Stimulated activated effector memory CD8-positive, alpha-beta T cell treated with anti-CD3 and anti-CD28 coated beads, Interleukin-12 subunit alpha, Interleukin-12 subunit beta, amount 100 ng/mL, for 72 hours (primary cell): Measurements from ENCODE around the gene RBM33.

Experiments
- ATAC-seq: fragments of 150-1000 bp; cut with Tn5 transposase; 2 replicates; pipeline ENCODE4 v1.10.0; 2021
- DNase-seq, 2 donors: peaks; one replicate each; pipeline ENCODE4 v3.0.0; 2021 to 2022; ENCODE audit warnings: low spot score in 2 of 2
- H3K27ac Mint-ChIP-seq: one replicate; pipeline ENCODE4 v1.8.0; 2022; ENCODE audit warnings: mild to moderate bottlenecking, mixed read lengths
- H3K36me3 Mint-ChIP-seq: one replicate; pipeline ENCODE4 v1.8.0; 2022; ENCODE audit warnings: mild to moderate bottlenecking, mixed read lengths
- H3K4me1 Mint-ChIP-seq: one replicate; pipeline ENCODE4 v1.8.0; 2022; ENCODE audit warnings: mixed read lengths
- H3K4me3 Mint-ChIP-seq: one replicate; pipeline ENCODE4 v1.8.0; 2022; ENCODE audit warnings: mild to moderate bottlenecking, mixed read lengths
- H3K9me3 Mint-ChIP-seq: one replicate; pipeline ENCODE4 v1.8.0; 2022; ENCODE audit warnings: mixed read lengths

The RBM33 gene

GRCh38 chr7:155806096-155806871 is 161.8 kb downstream of the RBM33 start:
- Mint-ChIP-seq H3K9me3 (no peaks in the 10 kb centered on the region), H3K36me3 (no peaks in the 10 kb centered on the region), H3K27ac (no peak overlapping the region), H3K4me3 (peak overlapping the region; percentile 75), H3K4me1 (peaks cover 18% of the 10 kb centered on the region)
- DNase-seq (no peak), ATAC-seq (no peak)

GRCh38 chr7:155807065-155807671 is 162.7 kb downstream of the RBM33 start:
- no peak overlapping the region for H3K27ac Mint-ChIP-seq
- DNase-seq (no peak), ATAC-seq (no peak)
- H3K36me3 Mint-ChIP-seq = no peaks in the 10 kb centered on the region
- peaks cover 26% of the 10 kb centered on the region for H3K4me1 Mint-ChIP-seq
- no peak overlapping the region for H3K4me3 Mint-ChIP-seq
- H3K9me3 Mint-ChIP-seq = no peaks in the 10 kb centered on the region

- ATAC-seq = no peak
- H3K36me3 Mint-ChIP-seq = no peaks in the 10 kb centered on the region
- H3K4me3 Mint-ChIP-seq = no peak overlapping the region
- H3K27ac Mint-ChIP-seq = no peak overlapping the region
- peaks cover 28% of the 10 kb centered on the region for H3K4me1 Mint-ChIP-seq
- H3K9me3 Mint-ChIP-seq = no peaks in the 10 kb centered on the region
- DNase-seq = no peak
These were observed 163.5 kb downstream of the RBM33 start for GRCh38 chr7:155807789-155808548.

GRCh38 chr7:155808549-155809331 is 164.3 kb downstream of the RBM33 start:
- Mint-ChIP-seq H3K4me3 (no peak overlapping the region), H3K9me3 (no peaks in the 10 kb centered on the region), H3K36me3 (no peaks in the 10 kb centered on the region), H3K27ac (no peak overlapping the region), H3K4me1 (peaks cover 23% of the 10 kb centered on the region)
- no peak for ATAC-seq
- DNase-seq = no peak

GRCh38 chr7:155809332-155809946 is 165.0 kb downstream of the RBM33 start:
- H3K4me1 Mint-ChIP-seq = peaks cover 23% of the 10 kb centered on the region
- no peaks in the 10 kb centered on the region for H3K9me3 Mint-ChIP-seq
- ATAC-seq = no peak
- no peak overlapping the region for H3K27ac Mint-ChIP-seq
- DNase-seq = no peak
- H3K36me3 Mint-ChIP-seq = no peaks in the 10 kb centered on the region
- no peak overlapping the region for H3K4me3 Mint-ChIP-seq

- H3K27ac Mint-ChIP-seq = no peak overlapping the region
- H3K36me3 Mint-ChIP-seq = no peaks in the 10 kb centered on the region
- peaks cover 23% of the 10 kb centered on the region for H3K4me1 Mint-ChIP-seq
- H3K9me3 Mint-ChIP-seq = no peaks in the 10 kb centered on the region
- DNase-seq (no peak), ATAC-seq (no peak)
- no peak overlapping the region for H3K4me3 Mint-ChIP-seq
These were observed 165.7 kb downstream of the RBM33 start for GRCh38 chr7:155809947-155810769.

GRCh38 chr7:155810770-155811559 is 166.5 kb downstream of the RBM33 start:
- H3K27ac Mint-ChIP-seq = no peak overlapping the region
- peaks cover 30% of the 10 kb centered on the region for H3K4me1 Mint-ChIP-seq
- DNase-seq (no peak), ATAC-seq (no peak)
- H3K36me3 Mint-ChIP-seq = no peaks in the 10 kb centered on the region
- no peak overlapping the region for H3K4me3 Mint-ChIP-seq
- no peaks in the 10 kb centered on the region for H3K9me3 Mint-ChIP-seq

GRCh38 chr7:155811560-155811894 is 167.1 kb downstream of the RBM33 start:
- Mint-ChIP-seq H3K36me3 (no peaks in the 10 kb centered on the region), H3K4me1 (peaks cover 30% of the 10 kb centered on the region), H3K27ac (no peak overlapping the region), H3K4me3 (peak overlapping the region; percentile 48), H3K9me3 (no peaks in the 10 kb centered on the region)
- ATAC-seq = no peak
- DNase-seq = no peak

GRCh38 chr7:155811895-155812761 is 167.7 kb downstream of the RBM33 start, which contains the start of gene SHH:
Gene SHH, minus strand, starts transcription at chr7:155812463. Its CDS starts 341 bp downstream, at chr7:155812122.
- no peaks in the 10 kb centered on the region for H3K9me3 Mint-ChIP-seq
- no peak within 1 kb of the TSS for H3K27ac Mint-ChIP-seq
- no peaks in the 10 kb centered on the region for H3K36me3 Mint-ChIP-seq
- H3K4me3 Mint-ChIP-seq = peak within 1 kb of the TSS; percentile 48
- ATAC-seq (no peak), DNase-seq (no peak)
- peaks cover 30% of the 10 kb centered on the region for H3K4me1 Mint-ChIP-seq

GRCh38 chr7:155813125-155813524 is 168.7 kb downstream of the RBM33 start:
- Mint-ChIP-seq H3K27ac (no peak overlapping the region), H3K36me3 (no peaks in the 10 kb centered on the region), H3K9me3 (no peaks in the 10 kb centered on the region), H3K4me1 (peaks cover 24% of the 10 kb centered on the region), H3K4me3 (no peak overlapping the region)
- no peak for DNase-seq
- ATAC-seq = no peak

- no peak for ATAC-seq
- no peak overlapping the region for H3K27ac Mint-ChIP-seq
- H3K4me3 Mint-ChIP-seq = no peak overlapping the region
These were observed 169.3 kb downstream of the RBM33 start for GRCh38 chr7:155813546-155814315.

More at GRCh38 chr7:155813546-155814315, 169.3 kb downstream of the RBM33 start:
- Mint-ChIP-seq H3K9me3 (no peaks in the 10 kb centered on the region), H3K36me3 (no peaks in the 10 kb centered on the region), H3K4me1 (peaks cover 21% of the 10 kb centered on the region)
- no peak for DNase-seq
